ENCODE results near the gene CSNK2A1. TPM values are rescaled to one million over a fixed set of nuclear protein-coding genes. Genes with fewer than 3 reads are reported as not detected.
A peak's percentile ranks its signal among the peaks of the same experiment; 100 is the strongest.

CSNK2A1 gene
- total RNA-seq, 1 donor from 2014 or later: 116 TPM

DNA sequence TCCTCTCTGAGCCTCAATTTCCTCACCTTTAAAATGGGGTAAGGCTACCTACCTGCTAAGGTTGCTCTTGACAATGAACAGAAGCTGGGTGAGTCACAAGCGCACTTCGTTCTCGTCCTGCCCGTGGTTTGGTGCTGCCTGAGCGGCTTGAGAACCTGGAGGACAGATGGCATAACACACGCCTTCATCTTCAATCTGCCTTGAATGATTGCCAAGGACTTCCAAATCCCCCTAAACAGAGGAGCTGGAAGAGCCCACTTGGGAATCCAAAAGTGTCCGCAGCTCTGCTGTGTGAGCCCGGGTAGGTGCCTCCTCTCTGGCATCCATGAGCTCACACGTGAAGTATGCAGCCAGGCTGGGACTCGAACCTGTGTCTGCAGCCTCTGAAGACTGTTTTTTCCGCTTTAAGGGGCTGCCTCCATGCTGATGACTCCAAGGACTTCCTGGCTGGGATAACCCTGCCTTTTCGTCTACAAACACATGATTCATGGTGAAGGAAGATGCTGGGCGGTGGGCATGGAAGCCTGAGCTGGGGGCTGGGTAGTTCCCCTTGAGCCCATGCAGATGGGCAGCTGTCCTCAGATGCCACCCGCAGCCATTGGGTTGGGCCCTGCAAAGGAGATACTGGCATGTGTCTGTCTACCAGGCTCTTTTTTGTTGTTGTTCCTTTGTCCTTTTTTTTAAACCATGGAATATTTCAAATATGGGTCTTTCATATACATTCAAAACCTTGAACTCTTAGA, 25.3 kb upstream of the CSNK2A1 start:
- intact Hi-C loops (cut with micrococcal nuclease): no loop called here
- no peak for DNase-seq
- peak; percentile 3 for ATAC-seq

DNA sequence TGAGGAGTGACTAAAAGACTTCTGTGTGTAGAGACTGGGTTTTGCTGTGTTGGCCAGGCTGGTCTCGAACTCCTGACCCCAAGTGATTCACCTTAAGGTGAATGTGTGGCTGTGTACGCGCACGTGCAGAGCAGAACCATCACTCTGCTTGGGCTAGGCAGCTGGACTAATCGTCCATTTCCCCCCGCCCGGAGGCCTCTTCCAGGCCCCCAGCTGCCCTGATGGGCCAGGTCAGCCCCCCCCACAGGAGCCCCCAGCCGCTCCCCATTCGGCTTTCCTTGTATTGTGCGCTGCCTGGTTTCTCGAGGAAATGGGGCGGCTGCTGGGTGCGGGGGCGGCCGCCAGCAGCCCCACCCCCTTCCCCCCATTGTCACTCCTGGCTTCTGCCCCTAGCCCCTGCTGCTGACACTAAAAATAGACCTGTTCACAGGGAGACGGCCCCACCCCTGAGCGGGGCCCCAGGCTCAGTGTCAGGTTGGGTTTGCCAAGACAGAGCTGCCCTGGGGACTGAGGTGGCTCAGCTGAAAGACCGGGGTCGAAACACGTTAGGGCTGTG, 24.6 kb upstream of the CSNK2A1 start:
- intact Hi-C loops (cut with micrococcal nuclease): no loop called here
- peak; percentile 84 for ATAC-seq
- peak; percentile 80 for DNase-seq

DNA sequence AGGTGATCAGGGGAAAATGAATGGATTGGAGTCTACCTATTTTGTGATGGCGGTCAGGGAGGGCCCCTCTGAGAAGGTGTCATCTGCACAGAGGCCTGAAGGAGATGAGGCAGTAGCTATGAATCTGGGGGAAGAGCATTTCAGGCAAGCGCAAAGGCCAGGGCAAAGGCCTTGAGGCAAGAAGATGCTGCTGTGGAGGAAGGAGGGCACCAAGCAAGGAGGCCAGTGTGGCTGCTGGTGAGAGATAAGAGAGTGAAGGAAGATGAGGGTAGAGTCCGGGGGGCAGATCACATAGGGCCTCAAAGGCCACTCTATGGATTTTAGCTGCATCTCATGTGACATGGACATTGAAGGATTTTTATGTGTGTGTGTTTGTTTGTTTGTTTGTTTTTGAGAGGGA, 20.6 kb upstream of the CSNK2A1 start:
- ATAC-seq (no peak), DNase-seq (no peak)
- intact Hi-C loops (cut with micrococcal nuclease): loop anchor here (5.0 kb wide), 2 partner anchors 78 to 173 kb away; no protein-coding TSS in a partner anchor

DNA sequence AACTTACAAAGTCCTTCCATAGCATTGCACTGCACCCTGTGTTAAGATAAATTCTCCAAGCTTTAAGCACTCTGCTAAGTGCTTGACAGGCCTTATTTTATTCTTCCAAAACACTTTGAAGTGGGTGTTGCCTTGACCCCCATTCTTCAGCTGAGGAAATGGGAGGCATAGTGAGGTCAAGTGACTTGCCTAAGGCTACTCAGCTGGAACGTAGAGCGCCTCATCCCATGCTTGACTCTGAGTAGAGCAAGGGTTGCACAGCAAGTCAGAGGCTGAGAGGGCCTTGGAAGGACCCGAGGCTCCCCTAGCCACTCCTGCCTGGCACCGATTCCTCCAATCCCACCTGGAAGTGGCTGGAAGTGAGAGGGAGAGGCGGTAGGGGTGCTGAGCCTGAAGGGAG, 19.6 kb upstream of the CSNK2A1 start:
- ATAC-seq (no peak), DNase-seq (no peak)
- intact Hi-C loops (cut with micrococcal nuclease): loop anchor here (5.0 kb wide), 2 partner anchors 79 to 174 kb away; no protein-coding TSS in a partner anchor

DNA sequence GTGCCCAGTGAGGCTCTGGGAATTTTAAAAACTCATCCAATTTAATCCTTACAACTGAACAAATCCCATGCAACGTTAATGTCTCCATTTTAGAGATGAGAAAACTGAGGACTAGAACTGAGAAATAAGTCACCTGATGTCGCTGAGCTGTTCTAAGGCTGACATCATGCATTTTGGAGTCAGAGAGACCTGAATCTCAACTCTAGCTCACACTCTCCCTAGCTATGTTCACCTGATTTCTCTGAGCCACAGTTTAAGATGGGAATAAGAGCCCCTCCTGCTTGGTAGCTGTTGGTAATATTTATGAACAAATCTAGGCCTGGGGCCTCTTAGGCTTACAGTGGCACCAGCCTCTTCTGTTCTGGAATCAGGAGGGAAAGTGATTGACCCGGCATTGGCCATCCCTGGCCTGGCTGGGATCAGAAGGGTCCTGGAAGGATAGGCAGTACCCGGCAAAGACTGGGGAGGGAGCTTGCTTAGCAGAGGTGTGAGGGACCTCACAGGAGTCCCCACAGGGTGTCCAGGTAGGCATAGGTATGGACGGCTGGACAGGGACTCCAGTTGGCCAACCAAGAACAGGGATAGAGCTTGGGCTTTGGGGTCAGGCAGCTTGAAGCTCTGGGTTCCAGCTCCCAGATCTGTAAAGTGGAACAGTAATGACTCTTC, 18.8 kb upstream of the CSNK2A1 start:
- intact Hi-C loops (cut with micrococcal nuclease): loop anchor here (5.0 kb wide), 2 partner anchors 80 to 175 kb away; no protein-coding TSS in a partner anchor
- DNase-seq (no peak), ATAC-seq (no peak)

GRCh38 chr20:561437-562231, 18.0 kb upstream of the CSNK2A1 start:
- DNase-seq: peak; percentile 47

DNA sequence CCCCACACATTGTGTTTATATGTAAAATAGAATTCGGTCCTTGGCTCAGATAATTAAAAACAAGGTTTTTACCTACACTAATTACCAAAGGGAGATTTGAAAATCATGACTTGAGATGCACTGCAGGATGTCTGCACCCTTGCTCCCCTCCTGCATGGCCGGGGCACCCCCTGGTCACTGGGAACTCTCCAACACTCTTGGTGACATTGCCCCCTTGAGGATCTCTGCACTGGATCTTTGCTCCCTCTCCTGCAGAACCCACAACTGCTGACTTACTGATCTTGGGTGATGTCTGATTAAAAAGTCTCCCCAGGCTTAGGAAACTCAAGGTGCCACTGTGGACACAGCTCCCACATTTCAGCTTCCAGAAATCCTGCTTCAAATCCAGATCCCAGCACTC, 17.1 kb upstream of the CSNK2A1 start:
- no peak for DNase-seq
- no peak for ATAC-seq
- intact Hi-C loops (cut with micrococcal nuclease): loop anchor here (5.0 kb wide), 2 partner anchors 82 to 177 kb away; no protein-coding TSS in a partner anchor

More at GRCh38 chr20:561437-562231, 18.0 kb upstream of the CSNK2A1 start:
- intact Hi-C loops (cut with micrococcal nuclease): loop anchor here (5.0 kb wide), 2 partner anchors 81 to 176 kb away; no protein-coding TSS in a partner anchor
- ATAC-seq: peak; percentile 89

DNA sequence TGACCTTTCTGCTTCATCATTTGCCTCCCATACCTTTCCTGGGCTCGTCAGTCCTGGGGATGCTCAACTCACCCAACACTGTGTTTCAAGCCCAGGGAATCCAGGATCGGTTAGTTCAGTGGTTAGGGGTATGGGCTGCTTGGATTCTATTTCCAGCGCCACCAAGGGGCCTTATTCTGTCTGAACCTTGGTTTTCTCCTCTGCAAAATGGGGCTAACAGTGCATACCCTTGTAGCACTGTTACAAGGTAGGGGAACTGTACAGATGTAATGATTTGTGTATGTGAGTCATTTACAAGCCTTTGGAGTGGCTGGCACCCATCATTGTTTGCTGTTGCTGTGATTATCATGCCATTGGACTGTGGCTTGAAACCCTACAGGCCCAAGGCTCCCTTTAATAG, 14.5 kb upstream of the CSNK2A1 start:
- intact Hi-C loops (cut with micrococcal nuclease): no loop called here
- no peak for ATAC-seq
- no peak for DNase-seq

- intact Hi-C loops (cut with micrococcal nuclease): no loop called here
- DNase-seq (no peak), ATAC-seq (no peak)
These were observed 13.4 kb upstream of the CSNK2A1 start for GRCh38 chr20:556984-557383.

DNA sequence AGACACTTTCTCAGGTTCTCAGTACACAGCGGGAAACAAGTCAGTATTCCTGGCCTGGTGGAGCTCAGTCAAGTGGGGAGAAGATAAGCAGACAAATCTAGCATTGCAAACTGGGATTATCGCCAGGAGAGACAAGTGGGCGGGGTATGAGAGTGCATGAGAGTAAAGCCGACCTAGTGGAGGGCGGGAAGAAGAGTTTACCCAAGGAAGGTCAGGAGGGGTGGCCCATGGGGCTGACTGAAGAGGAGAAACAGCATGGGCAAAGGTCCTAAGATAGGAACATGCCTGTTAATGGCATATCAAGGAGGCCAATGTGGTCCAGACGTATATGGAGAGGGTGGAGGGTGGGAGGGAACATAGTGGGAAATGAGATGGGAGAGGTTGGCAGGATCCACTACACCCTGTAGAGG, 12.4 kb upstream of the CSNK2A1 start:
- intact Hi-C loops (cut with micrococcal nuclease): no loop called here
- DNase-seq: no peak
- peak; percentile 94 for ATAC-seq

GRCh38 chr20:550611-551010, 7.0 kb upstream of the CSNK2A1 start:
- intact Hi-C loops (cut with micrococcal nuclease): no loop called here
- ATAC-seq: no peak
- DNase-seq: no peak

- no peak for DNase-seq
- intact Hi-C loops (cut with micrococcal nuclease): no loop called here
- ATAC-seq: no peak
These were observed 6.3 kb upstream of the CSNK2A1 start for GRCh38 chr20:549722-550496.

DNA sequence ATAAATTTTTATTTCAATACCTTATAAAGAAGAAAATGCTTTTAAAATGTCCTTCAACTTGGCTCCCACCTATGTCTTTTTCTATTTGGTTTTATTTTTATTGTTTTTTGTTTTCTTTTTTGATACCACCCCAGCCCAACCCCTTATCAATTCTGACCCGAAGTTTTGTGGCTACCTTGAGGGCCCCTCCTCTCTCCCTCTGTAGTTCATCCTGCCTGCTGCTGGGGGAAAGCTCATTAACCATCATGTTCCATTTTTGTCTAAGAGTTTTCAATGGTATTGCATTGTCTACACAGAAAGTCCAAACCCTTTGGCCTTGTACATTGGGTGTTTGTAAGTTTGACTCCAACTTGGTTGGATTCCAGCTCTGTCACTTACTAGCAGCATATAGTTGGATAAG, 5.3 kb upstream of the CSNK2A1 start:
- ATAC-seq: no peak
- intact Hi-C loops (cut with micrococcal nuclease): no loop called here

GRCh38 chr20:547394-547793, 3.8 kb upstream of the CSNK2A1 start:
- ATAC-seq (no peak), DNase-seq (no peak)
- intact Hi-C loops (cut with micrococcal nuclease): no loop called here

More for the DNA sequence above, 5.3 kb upstream of the CSNK2A1 start:
- DNase-seq: no peak

DNA sequence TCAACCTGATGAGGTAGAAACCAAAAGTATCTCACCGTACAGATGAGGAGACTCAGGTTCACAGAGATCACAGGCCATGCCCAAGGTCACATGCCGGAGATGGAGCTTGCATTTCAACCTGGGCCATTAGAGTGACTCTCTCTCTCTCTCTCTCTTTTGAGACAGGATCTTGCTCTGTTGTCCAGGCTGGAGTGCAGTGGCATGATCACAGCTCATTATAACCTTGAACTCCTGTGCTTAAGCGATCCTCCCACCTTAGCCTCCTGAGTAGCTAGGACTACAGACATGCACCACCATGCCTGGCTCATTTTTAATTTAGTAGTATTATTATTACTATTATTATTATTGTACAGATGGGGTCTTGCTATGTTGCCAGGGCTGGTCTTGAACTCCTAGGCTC, 2.8 kb upstream of the CSNK2A1 start:
- intact Hi-C loops (cut with micrococcal nuclease): no loop called here
- no peak for DNase-seq
- no peak for ATAC-seq

- intact Hi-C loops (cut with micrococcal nuclease): no loop called here
- DNase-seq: no peak
- peak; percentile 1 for ATAC-seq
These were observed 649 bp upstream of the CSNK2A1 start for GRCh38 chr20:544153-544725.

DNA sequence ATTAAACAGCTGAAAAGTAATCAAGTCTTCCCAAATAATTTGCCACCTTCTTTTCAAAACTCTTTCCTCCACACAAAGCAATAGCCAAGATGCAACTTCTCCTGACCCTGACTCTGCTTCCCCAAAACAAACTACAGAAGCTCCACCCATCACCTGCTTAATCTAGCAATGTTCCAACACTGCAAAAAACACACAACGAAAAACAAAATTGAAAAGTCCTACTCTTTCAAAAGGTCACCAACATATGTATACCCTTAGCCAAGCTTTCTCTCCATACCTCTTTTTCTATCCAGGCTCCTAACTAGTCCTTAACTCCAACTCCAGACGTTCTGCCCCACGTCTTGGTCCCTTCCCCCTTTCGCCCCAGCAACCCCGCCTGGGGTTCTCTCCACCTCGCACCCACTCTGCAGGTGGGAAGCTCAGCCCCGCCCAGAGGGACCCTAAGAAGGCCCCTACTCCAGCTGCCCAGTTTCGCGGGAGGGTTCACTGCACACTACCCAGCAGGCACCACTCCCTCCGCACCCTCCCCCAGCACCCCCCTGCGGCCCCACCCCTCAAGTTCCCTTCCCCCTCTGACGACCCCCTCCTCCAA, 717 bp downstream of the CSNK2A1 start:
- peak; percentile 23 for ATAC-seq

More for the DNA sequence above, 717 bp downstream of the CSNK2A1 start:
- intact Hi-C loops (cut with micrococcal nuclease): no loop called here
- peak; percentile 43 for DNase-seq

Data from left ventricle myocardium superior (tissue), 1 donor.